GM12864 (cell line): ENCODE measurements around the gene UVRAG.

Experiments used
- DNase-seq: peaks from one replicate; pipeline ENCODE4 v3.0.0-alpha.2; 2011; ENCODE audit warnings: low read depth
- H3K4me3 ChIP-seq: 2 replicates; pipeline ENCODE4 v1.5.1; 2011; ENCODE audit warnings: mild to moderate bottlenecking, low read depth, low read length, control low read depth
- TF ChIP-seq, protein P1 (sequence below): IDR thresholded peaks from 2 replicates; pipeline ENCODE4 v1.5.1; 2011; ENCODE audit warnings: low read depth, mild to moderate bottlenecking, moderate library complexity, low read length, control low read depth, inconsistent platforms; ENCODE audit errors: missing control alignments

The UVRAG gene

GRCh38 chr11:75836417-75836816 lies 21.4 kb downstream of the UVRAG start:
- no peak for DNase-seq

GRCh38 chr11:75839851-75840250 lies 24.8 kb downstream of the UVRAG start:
- H3K4me3 ChIP-seq: no peak overlapping the region
- TF ChIP-seq, protein P1, sequence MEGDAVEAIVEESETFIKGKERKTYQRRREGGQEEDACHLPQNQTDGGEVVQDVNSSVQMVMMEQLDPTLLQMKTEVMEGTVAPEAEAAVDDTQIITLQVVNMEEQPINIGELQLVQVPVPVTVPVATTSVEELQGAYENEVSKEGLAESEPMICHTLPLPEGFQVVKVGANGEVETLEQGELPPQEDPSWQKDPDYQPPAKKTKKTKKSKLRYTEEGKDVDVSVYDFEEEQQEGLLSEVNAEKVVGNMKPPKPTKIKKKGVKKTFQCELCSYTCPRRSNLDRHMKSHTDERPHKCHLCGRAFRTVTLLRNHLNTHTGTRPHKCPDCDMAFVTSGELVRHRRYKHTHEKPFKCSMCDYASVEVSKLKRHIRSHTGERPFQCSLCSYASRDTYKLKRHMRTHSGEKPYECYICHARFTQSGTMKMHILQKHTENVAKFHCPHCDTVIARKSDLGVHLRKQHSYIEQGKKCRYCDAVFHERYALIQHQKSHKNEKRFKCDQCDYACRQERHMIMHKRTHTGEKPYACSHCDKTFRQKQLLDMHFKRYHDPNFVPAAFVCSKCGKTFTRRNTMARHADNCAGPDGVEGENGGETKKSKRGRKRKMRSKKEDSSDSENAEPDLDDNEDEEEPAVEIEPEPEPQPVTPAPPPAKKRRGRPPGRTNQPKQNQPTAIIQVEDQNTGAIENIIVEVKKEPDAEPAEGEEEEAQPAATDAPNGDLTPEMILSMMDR: no peak
- DNase-seq: no peak

More at GRCh38 chr11:75836417-75836816, 21.4 kb downstream of the UVRAG start:
- H3K4me3 ChIP-seq: no peak overlapping the region
- TF ChIP-seq, protein P1: no peak

DNA sequence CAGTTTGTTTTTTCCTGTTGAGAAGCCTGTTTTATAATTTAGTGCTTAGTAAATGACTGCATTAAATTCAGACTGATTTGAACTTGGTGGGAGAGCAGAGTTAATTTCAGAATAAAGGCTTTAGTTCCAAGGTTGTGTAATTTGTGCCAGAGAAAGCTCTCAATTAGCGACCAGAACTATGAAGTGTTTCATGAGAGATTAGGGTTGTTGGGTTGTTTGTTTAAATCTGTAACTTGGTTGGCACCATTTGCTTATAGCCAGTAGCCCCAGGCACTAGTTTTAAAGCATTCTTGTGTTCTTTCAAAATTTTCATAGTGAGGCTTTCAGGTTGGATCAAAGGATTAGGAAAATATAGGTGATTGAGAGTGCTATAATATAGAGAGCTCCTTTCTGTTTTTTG lies 25.5 kb downstream of the UVRAG start:
- H3K4me3 ChIP-seq: no peak overlapping the region

GRCh38 chr11:75841739-75842138 lies 26.7 kb downstream of the UVRAG start:
- no peak for DNase-seq
- TF ChIP-seq, protein P1: no peak
- no peak overlapping the region for H3K4me3 ChIP-seq

More for the DNA sequence above, 25.5 kb downstream of the UVRAG start:
- no peak for DNase-seq
- TF ChIP-seq, protein P1: no peak

DNA sequence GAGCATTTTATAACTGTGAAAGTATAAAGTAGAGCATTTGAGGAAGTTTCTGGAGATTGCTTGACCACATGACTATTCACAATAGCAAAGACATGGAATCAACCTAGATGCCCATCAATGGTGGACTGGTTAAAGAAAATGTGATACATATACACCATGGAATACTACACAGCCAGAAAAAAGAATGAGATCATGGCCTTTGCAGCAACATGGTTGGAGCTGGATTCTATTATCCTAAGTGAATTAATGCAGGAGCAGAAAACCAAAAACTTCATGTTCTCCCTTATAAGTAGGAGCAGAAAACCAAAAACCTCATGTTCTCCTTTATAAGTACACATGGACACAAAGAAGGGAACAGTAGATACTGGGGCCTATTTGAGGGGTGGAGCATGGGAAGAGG lies 30.3 kb downstream of the UVRAG start:
- TF ChIP-seq, protein P1: no peak
- no peak overlapping the region for H3K4me3 ChIP-seq
- no peak for DNase-seq

- no peak for DNase-seq
- no peak overlapping the region for H3K4me3 ChIP-seq
- TF ChIP-seq, protein P1: no peak
Observed at GRCh38 chr11:75849894-75850293, 34.9 kb downstream of the UVRAG start.

- TF ChIP-seq, protein P1: no peak
- no peak overlapping the region for H3K4me3 ChIP-seq
- DNase-seq: no peak
Observed at GRCh38 chr11:75850787-75851186, 35.8 kb downstream of the UVRAG start.
